ENCODE data around the gene RALGAPA2.

Gene RALGAPA2

GRCh38 chr20:20712474-20713243 lies at the start of gene RALGAPA2:
Gene RALGAPA2 (minus strand): TSS chr20:20712644. CDS start chr20:20712480, 164 bp downstream.
- DNase-seq (ENCODE audit: low read depth in 2 of 2): peak; percentile 86 to 96

- DNase-seq (ENCODE audit: low read depth in 2 of 2): no peak
Observed at GRCh38 chr20:20761301-20761700, 48.9 kb upstream of the RALGAPA2 start.

GRCh38 chr20:20759132-20759531 lies 46.7 kb upstream of the RALGAPA2 start:
- no peak for DNase-seq (ENCODE audit: low read depth in 2 of 2)

- DNase-seq (ENCODE audit: low read depth in 2 of 2): no peak
Observed at GRCh38 chr20:20755674-20756319, 43.4 kb upstream of the RALGAPA2 start.

- no peak for DNase-seq (ENCODE audit: low read depth in 2 of 2)
Observed at GRCh38 chr20:20755231-20755630, 42.8 kb upstream of the RALGAPA2 start.

- no peak for DNase-seq (ENCODE audit: low read depth in 2 of 2)
Observed at GRCh38 chr20:20754714-20755113, 42.3 kb upstream of the RALGAPA2 start.

GRCh38 chr20:20752712-20753111 lies 40.3 kb upstream of the RALGAPA2 start:
- DNase-seq (ENCODE audit: low read depth in 2 of 2): no peak

- DNase-seq (ENCODE audit: low read depth in 2 of 2): no peak
Observed at GRCh38 chr20:20747298-20747697, 34.9 kb upstream of the RALGAPA2 start.

GRCh38 chr20:20744170-20744725 lies 31.8 kb upstream of the RALGAPA2 start:
- DNase-seq (ENCODE audit: low read depth in 2 of 2): no peak

GRCh38 chr20:20743511-20744169 lies 31.2 kb upstream of the RALGAPA2 start:
- no peak for DNase-seq (ENCODE audit: low read depth in 2 of 2)

- DNase-seq (ENCODE audit: low read depth in 2 of 2): no peak
Observed at GRCh38 chr20:20741087-20742045, 28.9 kb upstream of the RALGAPA2 start.

GRCh38 chr20:20740541-20740940 lies 28.1 kb upstream of the RALGAPA2 start:
- no peak for DNase-seq (ENCODE audit: low read depth in 2 of 2)

GRCh38 chr20:20737158-20737557 lies 24.7 kb upstream of the RALGAPA2 start:
- DNase-seq (ENCODE audit: low read depth in 2 of 2): no peak

GRCh38 chr20:20736303-20736702 lies 23.9 kb upstream of the RALGAPA2 start:
- no peak for DNase-seq (ENCODE audit: low read depth in 2 of 2)

- DNase-seq (ENCODE audit: low read depth in 2 of 2): no peak
Observed at GRCh38 chr20:20734475-20734948, 22.1 kb upstream of the RALGAPA2 start.

- DNase-seq (ENCODE audit: low read depth in 2 of 2): no peak
Observed at GRCh38 chr20:20733943-20734342, 21.5 kb upstream of the RALGAPA2 start.

- DNase-seq (ENCODE audit: low read depth in 2 of 2): no peak
Observed at GRCh38 chr20:20732641-20733040, 20.2 kb upstream of the RALGAPA2 start.

GRCh38 chr20:20731945-20732296 lies 19.5 kb upstream of the RALGAPA2 start:
- DNase-seq (ENCODE audit: low read depth in 2 of 2): no peak

GRCh38 chr20:20731000-20731944 lies 18.8 kb upstream of the RALGAPA2 start:
- DNase-seq (ENCODE audit: low read depth in 2 of 2): no peak

- DNase-seq (ENCODE audit: low read depth in 2 of 2): no peak
Observed at GRCh38 chr20:20729563-20729962, 17.1 kb upstream of the RALGAPA2 start.

Measured in stimulated activated CD4-positive, alpha-beta T cell treated with anti-CD3 and anti-CD28 coated beads, Interleukin-12 subunit alpha, Interleukin-12 subunit beta, amount 100 ng/mL, for 24 hours (primary cell).